H1 (cell line): ENCODE data around the gene MAPK8IP3. TPM values are rescaled to one million over a fixed set of nuclear protein-coding genes. Genes with fewer than 3 reads are reported as not detected.
A peak's percentile ranks its signal among the peaks of the same experiment; 100 is the strongest.

Source experiments
- CTCF ChIA-PET: fragments of 300-600 bp; sonication (Branson Sonifier 250); formaldehyde crosslinking; loops from one replicate; lab custom pipeline; 2021; ENCODE audit not compliant: partially characterized antibody; lab: Charles Lee
- POLR2A ChIA-PET: fragments of 300-600 bp; sonication (Branson Sonifier 250); formaldehyde crosslinking; loops from one replicate; lab custom pipeline; 2021; ENCODE audit warnings: inconsistent platforms; ENCODE audit not compliant: partially characterized antibody; lab: Charles Lee
- DNase-seq, 2 experiments: peaks; one replicate each; pipeline versions ENCODE4 v3.0.0 to v3.0.0-alpha.2; 2010 to 2022; ENCODE audit warnings: low spot score in 2 of 2, low read depth in 1 of 2, mixed read lengths in 1 of 2
- FAIRE-seq: peaks from 2 replicates; lab custom pipeline; 2011; peaks lifted over from hg19 to GRCh38; lab: Jason Lieb, UNC
- H2AFZ ChIP-seq: 2 replicates; pipeline ENCODE4 v1.8.1; 2012; ENCODE audit warnings: low read length, inconsistent platforms
- H2AK5ac ChIP-seq: 2 replicates; pipeline ENCODE4 v1.6.1; 2013; ENCODE audit warnings: low read depth, low read length
- H2BK120ac ChIP-seq: replicated peaks from 2 replicates; pipeline ENCODE3; 2013; ENCODE audit warnings: low read depth, low read length, inconsistent platforms
- H2BK12ac ChIP-seq: 2 replicates; pipeline ENCODE4 v1.6.1; 2013; ENCODE audit warnings: low read depth, low read length
- H2BK15ac ChIP-seq: 2 replicates; pipeline ENCODE4 v1.6.1; 2013; ENCODE audit warnings: low read length
- H2BK20ac ChIP-seq: 2 replicates; pipeline ENCODE4 v1.6.1; 2013; ENCODE audit warnings: low read length
- H2BK5ac ChIP-seq: 2 replicates; pipeline ENCODE4 v1.6.1; 2013; ENCODE audit warnings: low read depth, low read length
- H3K14ac ChIP-seq: 2 replicates; pipeline ENCODE4 v1.6.1; 2013; ENCODE audit warnings: inconsistent platforms; ENCODE audit not compliant: insufficient read length
- H3K18ac ChIP-seq: 2 replicates; pipeline ENCODE4 v1.6.1; 2013; ENCODE audit warnings: low read length; ENCODE audit errors: extremely low read depth
- H3K23ac ChIP-seq: 2 replicates; pipeline ENCODE4 v1.6.1; 2013; ENCODE audit warnings: inconsistent platforms; ENCODE audit not compliant: insufficient read length
- H3K23me2 ChIP-seq: 2 replicates; pipeline ENCODE4 v1.6.1; 2013; ENCODE audit warnings: low read depth, low read length
- H3K27ac ChIP-seq: 2 replicates; pipeline ENCODE4 v1.6.1; 2011; ENCODE audit warnings: low read depth, low read length, inconsistent platforms
- H3K27me3 ChIP-seq, 4 experiments: replicated peaks in 1 of 4; 1 replicate in 1 of 4; 2 replicates in 3 of 4; pipeline versions ENCODE4 v1.6.1 to v1.8.1; 2011 to 2013; ENCODE audit warnings: low read length in 3 of 4, mild to moderate bottlenecking in 3 of 4, inconsistent platforms in 2 of 4, mixed read lengths in 2 of 4, moderate library complexity in 1 of 4; ENCODE audit not compliant: control insufficient read depth in 3 of 4, insufficient read depth in 3 of 4; ENCODE audit errors: extremely low read depth in 1 of 4
- H3K36me3 ChIP-seq, 4 experiments: 2 replicates each; pipeline versions ENCODE4 v1.6.1 to v1.8.1; 2011 to 2013; ENCODE audit warnings: mild to moderate bottlenecking in 4 of 4, low read length in 3 of 4, moderate library complexity in 2 of 4, control low read depth in 1 of 4, inconsistent platforms in 1 of 4; ENCODE audit not compliant: insufficient read depth in 4 of 4, control insufficient read depth in 2 of 4
- H3K4ac ChIP-seq: replicated peaks from 2 replicates; pipeline ENCODE3; 2013; ENCODE audit warnings: low read length, low read depth, mixed read lengths, inconsistent platforms; ENCODE audit not compliant: insufficient read length
- H3K4me1 ChIP-seq, 4 experiments: replicated peaks in 1 of 4; 1 replicate in 1 of 4; 2 replicates in 3 of 4; pipeline versions ENCODE4 v1.6.1 to v1.8.1; 2011 to 2013; ENCODE audit warnings: low read length in 3 of 4, inconsistent platforms in 2 of 4, mixed read lengths in 1 of 4; ENCODE audit not compliant: insufficient read depth in 4 of 4, control insufficient read depth in 3 of 4
- H3K4me2 ChIP-seq, 2 experiments: 2 replicates each; pipeline versions ENCODE4 v1.6.1 to v1.8.1; 2011 to 2013; ENCODE audit warnings: low read depth in 2 of 2, low read length in 2 of 2, control low read depth in 1 of 2, inconsistent platforms in 1 of 2, mild to moderate bottlenecking in 1 of 2; ENCODE audit not compliant: insufficient read depth in 1 of 2
- H3K4me3 ChIP-seq, 4 experiments: fragments of 200-600, 300-600 bp in 1 of 4; sonication (generic), shearing (Covaris generic), sonication (Bioruptor Twin) in 1 of 4; 2 replicates each; pipeline versions ENCODE4 v1.5.1 to v1.8.1; 2011 to 2016; ENCODE audit warnings: low read length in 4 of 4, low read depth in 3 of 4, control low read depth in 2 of 4, inconsistent platforms in 2 of 4, mild to moderate bottlenecking in 2 of 4, mixed read lengths in 1 of 4, moderate library complexity in 1 of 4; ENCODE audit not compliant: insufficient read depth in 2 of 4; ENCODE audit errors: extremely low read depth in 1 of 4
- H3K56ac ChIP-seq: replicated peaks from 2 replicates; pipeline ENCODE3; 2013; ENCODE audit warnings: low read depth, mild to moderate bottlenecking, mixed read lengths, low read length, inconsistent platforms; ENCODE audit not compliant: insufficient read length
- H3K79me1 ChIP-seq: 2 replicates; pipeline ENCODE4 v1.6.1; 2013; ENCODE audit warnings: low read depth, low read length, control low read depth
- H3K79me2 ChIP-seq, 2 experiments: 2 replicates each; pipeline versions ENCODE4 v1.6.1 to v1.8.1; 2012 to 2013; ENCODE audit warnings: low read length in 2 of 2, mild to moderate bottlenecking in 2 of 2, inconsistent platforms in 1 of 2; ENCODE audit not compliant: insufficient read depth in 2 of 2, control insufficient read depth in 1 of 2
- H3K9ac ChIP-seq, 4 experiments: replicated peaks in 1 of 4; 1 replicate in 1 of 4; 2 replicates in 3 of 4; pipeline versions ENCODE4 v1.6.1 to v1.8.1; 2011 to 2013; ENCODE audit warnings: low read depth in 3 of 4, low read length in 3 of 4, control low read depth in 2 of 4, mild to moderate bottlenecking in 2 of 4, moderate library complexity in 2 of 4, inconsistent platforms in 1 of 4; ENCODE audit errors: extremely low read depth in 1 of 4
- H3K9me3 ChIP-seq, 2 experiments: 2 replicates each; pipeline versions ENCODE4 v1.6.1 to v1.8.1; 2012 to 2013; ENCODE audit warnings: mild to moderate bottlenecking in 2 of 2, moderate library complexity in 2 of 2, control low read depth in 1 of 2, inconsistent platforms in 1 of 2, low read depth in 1 of 2, low read length in 1 of 2, mixed read lengths in 1 of 2; ENCODE audit not compliant: insufficient read depth in 2 of 2
- H4K20me1 ChIP-seq, 2 experiments: replicated peaks in 1 of 2; 2 replicates each; pipeline versions ENCODE3 to v1.8.1; 2011 to 2013; ENCODE audit warnings: inconsistent platforms in 2 of 2, low read length in 2 of 2, mild to moderate bottlenecking in 1 of 2; ENCODE audit not compliant: insufficient read depth in 2 of 2, control insufficient read depth in 1 of 2
- H4K5ac ChIP-seq: 2 replicates; pipeline ENCODE4 v1.6.1; 2013; ENCODE audit warnings: low read length, low read depth, mixed read lengths, inconsistent platforms; ENCODE audit not compliant: insufficient read length
- H4K8ac ChIP-seq: 2 replicates; pipeline ENCODE4 v1.8.0; 2013; ENCODE audit warnings: mild to moderate bottlenecking, moderate library complexity, low read length, inconsistent platforms; ENCODE audit not compliant: insufficient read depth; ENCODE audit errors: extremely low read depth
- H4K91ac ChIP-seq: replicated peaks from 2 replicates; pipeline ENCODE3; 2013; ENCODE audit warnings: low read length, mixed read lengths, inconsistent platforms; ENCODE audit not compliant: insufficient read length
- ASH2L ChIP-seq: fragments of 200-600, 300-600 bp; sonication (generic); IDR thresholded peaks from one replicate; pipeline ENCODE4 v1.7.1; 2017; ENCODE audit warnings: low read length
- ATF3 ChIP-seq: IDR thresholded peaks from 2 replicates; pipeline ENCODE4 v1.6.1; 2011; ENCODE audit warnings: low read depth, mild to moderate bottlenecking, low read length; ENCODE audit not compliant: insufficient read depth
- BACH1 ChIP-seq: IDR thresholded peaks from 2 replicates; pipeline ENCODE4 v1.6.1; 2012; ENCODE audit warnings: low read length, improper control_type of control experiment
- BCL11A ChIP-seq, 2 experiments: IDR thresholded peaks; one replicate each; pipeline ENCODE4 v1.6.1; 2011; ENCODE audit warnings: low read depth in 2 of 2, low read length in 2 of 2, mild to moderate bottlenecking in 2 of 2
- CHD1 ChIP-seq: IDR thresholded peaks from 2 replicates; pipeline ENCODE4 v1.6.1; 2012; ENCODE audit warnings: low read depth, low read length, improper control_type of control experiment
- CTBP2 ChIP-seq: IDR thresholded peaks from 2 replicates; pipeline ENCODE4 v1.7.0; 2011; ENCODE audit warnings: borderline replicate concordance, mild to moderate bottlenecking, moderate library complexity, mixed read lengths, low read length; ENCODE audit not compliant: insufficient read depth, insufficient read length
- HDAC6 ChIP-seq: IDR thresholded peaks from one replicate; pipeline ENCODE4 v1.7.1; 2012; ENCODE audit warnings: low read depth, mild to moderate bottlenecking, inconsistent platforms, low read length, moderate library complexity
- POU5F1 ChIP-seq: IDR thresholded peaks from 2 replicates; pipeline ENCODE4 v1.6.1; 2011; ENCODE audit warnings: low read depth, mild to moderate bottlenecking, low read length, moderate library complexity
- SIRT6 ChIP-seq: IDR thresholded peaks from one replicate; pipeline ENCODE4 v1.7.1; 2012; ENCODE audit warnings: low read length, inconsistent platforms
- SP1 ChIP-seq: IDR thresholded peaks from 2 replicates; pipeline ENCODE4 v1.6.1; 2011; ENCODE audit warnings: low read depth, low read length
- TEAD4 ChIP-seq: IDR thresholded peaks from 2 replicates; pipeline ENCODE4 v1.6.1; 2012; ENCODE audit warnings: low read depth, low read length, inconsistent platforms, mixed read lengths
- WGBS, 2 experiments: shearing (Covaris generic) in 1 of 2; methylation state at CpG; one replicate each; pipeline versions ENCODE4 v1.1.6 to v1.1.7; 2013 to 2015; ENCODE audit warnings: low lambda C conversion rate in 2 of 2, mixed read lengths in 2 of 2, inconsistent platforms in 1 of 2, low coverage in 1 of 2, missing lambda C conversion rate in 1 of 2; ENCODE audit not compliant: insufficient replicate concordance in 2 of 2, insufficient coverage in 1 of 2, insufficient read length in 1 of 2; ENCODE audit errors: extremely low coverage in 1 of 2, missing lambda C conversion rate in 1 of 2; 5-methylcytosine and 5-hydroxymethylcytosine counted together
- polyA plus RNA-seq, 7 experiments: library from polyadenylated mRNA; depleted of rRNA in 3 of 7; stranded (reverse) in 5 of 7; unstranded in 2 of 7; fragments of >200 nt in 5 of 7; fragments of 200-250 nt in 2 of 7; gene quantifications; 1 replicate in 5 of 7; 2 replicates in 1 of 7; 4 replicates in 1 of 7; pipeline versions ENCODE4 v1.2.1 to v1.2.3, GENCODE V29; 2011 to 2013; ENCODE audit warnings: missing spikeins in 2 of 7, mixed read lengths in 2 of 7
- total RNA-seq: library from RNA; stranded (reverse); fragmentation: NEBNext Ultra II Directional; extraction: Animal tissue kit (Norgen Biotek cat#: 25700); gene quantifications from 2 replicates; pipeline ENCODE4 v1.2.1, GENCODE V29; 2021
- TF ChIP-seq, protein P1 (sequence below): IDR thresholded peaks from 2 replicates; pipeline ENCODE4 v1.6.1; 2012; ENCODE audit warnings: inconsistent platforms

The MAPK8IP3 gene
- total and polyA plus RNA-seq, 2 of the 8 experiments (the other 6 are each of a cell fraction or from before 2014, with no cell fraction given), result 16.9 to 43.4 TPM

DNA sequence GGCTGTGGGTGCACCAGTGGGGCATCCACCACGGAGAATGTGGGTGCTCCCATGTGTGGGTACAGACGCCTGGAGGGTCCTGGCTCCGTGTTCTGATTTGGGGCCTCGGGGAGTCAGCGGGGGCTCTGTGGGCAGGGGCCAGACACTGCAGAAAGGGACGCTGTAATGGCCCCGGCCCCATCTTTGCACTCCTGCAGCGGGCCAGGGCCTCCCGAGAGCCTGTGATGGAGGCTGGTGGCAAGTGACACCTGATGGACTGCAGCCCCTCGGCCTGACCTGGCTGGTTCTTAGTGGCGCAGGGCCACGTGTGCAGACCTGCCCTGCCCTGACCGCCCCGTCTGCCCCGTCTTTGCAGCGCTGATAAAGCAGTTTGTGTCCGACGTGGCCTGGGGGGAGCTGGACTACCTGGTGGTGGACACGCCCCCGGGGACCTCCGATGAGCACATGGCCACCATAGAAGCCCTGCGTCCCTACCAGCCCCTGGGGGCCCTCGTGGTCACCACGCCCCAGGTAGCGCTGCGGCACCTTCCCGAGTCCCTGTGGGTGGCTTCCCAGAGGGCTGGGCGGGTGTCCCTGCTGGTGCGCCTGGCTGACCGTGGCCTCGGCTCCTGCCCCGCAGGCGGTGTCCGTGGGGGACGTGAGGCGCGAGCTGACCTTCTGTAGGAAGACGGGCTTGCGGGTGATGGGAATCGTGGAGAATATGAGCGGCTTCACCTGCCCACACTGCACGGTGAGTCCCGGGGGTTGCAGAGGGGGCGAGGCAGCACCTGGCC lies 81.5 kb downstream of the MAPK8IP3 start:
- Histone ChIP-seq H3K9ac (no peak overlapping the region), H3K4me2 (no peak overlapping the region), H3K23ac (no peak overlapping the region), H3K23me2 (peaks cover 3% of the 10 kb centered on the region; the same call in 1 of the 2 replicates), H4K20me1 (peaks cover 20 to 21% of the 10 kb centered on the region in 2 experiments), H3K79me1 (peaks cover 13% of the 10 kb centered on the region; the same call in 1 of the 2 replicates), H3K4me1 (no peaks in the 10 kb centered on the region; a peak in 1 of 7 replicates), H2BK20ac (no peak overlapping the region), H3K36me3 (peaks cover 0 to 44% (median 2%) of the 10 kb centered on the region in 4 experiments; a peak in 4 of 8 replicates), H2AFZ (no peak overlapping the region), H2BK5ac (no peak overlapping the region), H3K27me3 (no peaks in the 10 kb centered on the region), H3K9me3 (no peaks in the 10 kb centered on the region), H3K79me2 (peaks cover 0 to 35% of the 10 kb centered on the region in 2 experiments; a peak in 3 of 4 replicates), H3K27ac (no peak overlapping the region), H2BK120ac (no peak overlapping the region), H3K56ac (no peak overlapping the region), H3K4ac (no peak overlapping the region), H3K14ac (no peak overlapping the region), H2BK12ac (no peak overlapping the region), H3K18ac (no peak overlapping the region), H4K8ac (0 out of 2 replicates have a peak overlapping the region, but pooled peaks have one; percentile 51), H3K4me3 (no peak overlapping the region), H4K91ac (no peak overlapping the region), H2BK15ac (no peak overlapping the region), H4K5ac (no peak overlapping the region), H2AK5ac (no peak overlapping the region)
- ChIA-PET CTCF (interaction anchor here (1.8 kb wide), 1 partner anchor 63 kb away, joined by 7 read pairs; no protein-coding TSS in a partner anchor), POLR2A (interaction anchor here (1.6 to 4.0 kb wide), 5 partner anchors 8 to 33 kb away, joined by 3 to 15 read pairs (median 5); partner anchors contain the start of gene NME3)
- 97% methylated on average over 23 of the region's 44 CpGs; no CpG with 5 or more reads in 1 of the 2 experiments for WGBS, 2 experiments
- no peak for FAIRE-seq
- DNase-seq, result no peak
- TF ChIP-seq TEAD4, result no peak
- TF ChIP-seq, protein P1, sequence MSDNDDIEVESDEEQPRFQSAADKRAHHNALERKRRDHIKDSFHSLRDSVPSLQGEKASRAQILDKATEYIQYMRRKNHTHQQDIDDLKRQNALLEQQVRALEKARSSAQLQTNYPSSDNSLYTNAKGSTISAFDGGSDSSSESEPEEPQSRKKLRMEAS, result no peak
- TF ChIP-seq HDAC6, result no peak
- TF ChIP-seq ASH2L, result no peak
- no peak for TF ChIP-seq CTBP2
- no peak for TF ChIP-seq SP1
- no peak for TF ChIP-seq BACH1
- no peak for TF ChIP-seq BCL11A (IDR thresholded peaks at IDR 0.05; ENCODE audit: low read depth in 2 of 2, low read length in 2 of 2)
- TF ChIP-seq SIRT6, result no peak
- no peak for TF ChIP-seq ATF3
- no peak for TF ChIP-seq POU5F1
- TF ChIP-seq CHD1, result no peak
